ENCODE measurements around the gene NEUROG3.

DNA sequence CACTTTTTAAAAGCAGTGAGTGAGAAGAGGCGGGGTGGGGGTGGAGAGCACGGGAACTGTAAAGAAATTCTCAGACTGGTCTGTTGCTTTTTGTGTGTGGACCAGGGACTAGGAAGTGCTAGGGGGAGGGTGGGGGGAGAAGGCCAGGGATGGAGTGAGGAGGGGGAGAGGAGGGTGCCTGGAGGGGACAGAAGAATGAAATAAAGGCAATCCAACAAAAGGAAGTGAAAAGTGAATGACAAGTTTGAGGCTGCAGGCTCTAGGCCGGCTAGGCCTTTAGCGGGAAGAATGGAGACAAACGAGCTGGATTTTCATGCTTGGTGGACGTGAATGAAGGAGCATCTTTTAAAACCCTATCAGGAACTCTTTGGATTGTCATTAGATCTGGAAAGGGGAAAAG, 13.7 kb downstream of the NEUROG3 start:
- TF ChIP-seq, protein P1, sequence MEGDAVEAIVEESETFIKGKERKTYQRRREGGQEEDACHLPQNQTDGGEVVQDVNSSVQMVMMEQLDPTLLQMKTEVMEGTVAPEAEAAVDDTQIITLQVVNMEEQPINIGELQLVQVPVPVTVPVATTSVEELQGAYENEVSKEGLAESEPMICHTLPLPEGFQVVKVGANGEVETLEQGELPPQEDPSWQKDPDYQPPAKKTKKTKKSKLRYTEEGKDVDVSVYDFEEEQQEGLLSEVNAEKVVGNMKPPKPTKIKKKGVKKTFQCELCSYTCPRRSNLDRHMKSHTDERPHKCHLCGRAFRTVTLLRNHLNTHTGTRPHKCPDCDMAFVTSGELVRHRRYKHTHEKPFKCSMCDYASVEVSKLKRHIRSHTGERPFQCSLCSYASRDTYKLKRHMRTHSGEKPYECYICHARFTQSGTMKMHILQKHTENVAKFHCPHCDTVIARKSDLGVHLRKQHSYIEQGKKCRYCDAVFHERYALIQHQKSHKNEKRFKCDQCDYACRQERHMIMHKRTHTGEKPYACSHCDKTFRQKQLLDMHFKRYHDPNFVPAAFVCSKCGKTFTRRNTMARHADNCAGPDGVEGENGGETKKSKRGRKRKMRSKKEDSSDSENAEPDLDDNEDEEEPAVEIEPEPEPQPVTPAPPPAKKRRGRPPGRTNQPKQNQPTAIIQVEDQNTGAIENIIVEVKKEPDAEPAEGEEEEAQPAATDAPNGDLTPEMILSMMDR (conservative IDR thresholded peaks at IDR 0.05; ENCODE audit: low read length): no peak
- TF ChIP-seq EZH2phosphoT487 (IDR thresholded peaks at IDR 0.05; ENCODE audit: borderline replicate concordance, low read depth, low read length): no peak

Measured in OCI-LY7 (cell line).